Fibroblast of lung (primary cell): ENCODE results near the gene MORC4.

ENCODE experiments used
- EZH2 ChIP-seq: IDR thresholded peaks from 2 replicates; pipeline ENCODE4 v1.5.1; 2012; ENCODE audit warnings: low read length, control low read depth, mild to moderate bottlenecking; ENCODE audit errors: missing control alignments
- TF ChIP-seq, protein P1 (sequence below), 2 donors: IDR thresholded peaks in 1 of 2; conservative IDR thresholded peaks in 1 of 2; 1 replicate in 1 of 2; 2 replicates in 1 of 2; pipeline ENCODE4 v1.5.1; 2011 to 2012; ENCODE audit warnings: low read length in 2 of 2, control low read depth in 1 of 2, inconsistent platforms in 1 of 2, low read depth in 1 of 2, mild to moderate bottlenecking in 1 of 2

DNA sequence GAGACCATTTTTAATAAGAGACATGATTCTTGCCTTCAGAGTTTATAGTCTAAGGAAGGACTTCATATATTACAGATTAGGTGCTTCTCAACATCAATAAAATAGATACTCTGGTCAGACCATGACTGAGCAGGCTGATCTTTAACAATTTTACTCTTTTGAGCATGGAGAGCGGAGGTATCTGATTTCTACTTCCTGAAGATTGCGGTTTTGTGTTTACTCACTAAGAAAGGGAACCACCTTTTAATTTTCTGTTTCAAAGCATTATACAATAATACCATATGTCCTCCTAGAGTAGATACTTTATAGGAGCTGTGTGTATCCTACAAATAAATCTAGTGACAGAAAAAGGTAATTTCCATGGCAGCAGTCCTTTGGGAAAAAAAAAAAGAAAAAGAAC is 12.5 kb downstream of the MORC4 start:
- TF ChIP-seq, protein P1, sequence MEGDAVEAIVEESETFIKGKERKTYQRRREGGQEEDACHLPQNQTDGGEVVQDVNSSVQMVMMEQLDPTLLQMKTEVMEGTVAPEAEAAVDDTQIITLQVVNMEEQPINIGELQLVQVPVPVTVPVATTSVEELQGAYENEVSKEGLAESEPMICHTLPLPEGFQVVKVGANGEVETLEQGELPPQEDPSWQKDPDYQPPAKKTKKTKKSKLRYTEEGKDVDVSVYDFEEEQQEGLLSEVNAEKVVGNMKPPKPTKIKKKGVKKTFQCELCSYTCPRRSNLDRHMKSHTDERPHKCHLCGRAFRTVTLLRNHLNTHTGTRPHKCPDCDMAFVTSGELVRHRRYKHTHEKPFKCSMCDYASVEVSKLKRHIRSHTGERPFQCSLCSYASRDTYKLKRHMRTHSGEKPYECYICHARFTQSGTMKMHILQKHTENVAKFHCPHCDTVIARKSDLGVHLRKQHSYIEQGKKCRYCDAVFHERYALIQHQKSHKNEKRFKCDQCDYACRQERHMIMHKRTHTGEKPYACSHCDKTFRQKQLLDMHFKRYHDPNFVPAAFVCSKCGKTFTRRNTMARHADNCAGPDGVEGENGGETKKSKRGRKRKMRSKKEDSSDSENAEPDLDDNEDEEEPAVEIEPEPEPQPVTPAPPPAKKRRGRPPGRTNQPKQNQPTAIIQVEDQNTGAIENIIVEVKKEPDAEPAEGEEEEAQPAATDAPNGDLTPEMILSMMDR (conservative IDR thresholded peaks at IDR 0.05 in 1 of 2, IDR thresholded peaks at IDR 0.05 in 1 of 2; ENCODE audit: low read depth in 1 of 2, low read length in 2 of 2), result no peak
- no peak for TF ChIP-seq EZH2
